PC-9 (cell line): ENCODE measurements around the gene MGLL. TPM values are rescaled to one million over a fixed set of nuclear protein-coding genes. Genes with fewer than 3 reads are reported as not detected.

Experiments used
- BruUV-seq: library from RNA; stranded (reverse); fragments of 400-500 nt; replicated peaks from 2 replicates; lab custom pipeline; 2021; lab: Mats Ljungman, UMichigan
- CTCF ChIA-PET: fragments of 300-600 bp; sonication (Branson Sonifier 250); formaldehyde crosslinking; loops from one replicate; lab custom pipeline; 2022; ENCODE audit warnings: antibody characterized with exemption; lab: Charles Lee
- POLR2A ChIA-PET: fragments of 300-600 bp; sonication (Branson Sonifier 250); formaldehyde crosslinking; loops from one replicate; lab custom pipeline; 2022; ENCODE audit warnings: antibody characterized with exemption; ENCODE audit not compliant: unreplicated experiment; lab: Charles Lee
- DNase-seq, 2 experiments: peaks; one replicate each; pipeline versions ENCODE4 v3.0.0 to v3.0.0-alpha.2; 2015 to 2022; ENCODE audit warnings: mixed read lengths in 1 of 2
- H2AFZ ChIP-seq: fragments of 200-600 bp; sonication (generic); 2 replicates; pipeline ENCODE4 v1.8.1; 2017; ENCODE audit warnings: antibody characterized with exemption
- H3F3A ChIP-seq: fragments of 200-600 bp; sonication (generic); 2 replicates; pipeline ENCODE4 v1.8.1; 2017; ENCODE audit warnings: antibody characterized with exemption, mild to moderate bottlenecking, low read depth; ENCODE audit not compliant: insufficient read depth
- H3K27ac ChIP-seq: fragments of 200-600 bp; sonication (generic); 2 replicates; pipeline ENCODE4 v1.6.1; 2016; ENCODE audit warnings: mixed run types
- H3K27me3 ChIP-seq: fragments of 200-600 bp; sonication (generic); 2 replicates; pipeline ENCODE4 v1.6.1; 2016; ENCODE audit warnings: low read depth, mixed run types; ENCODE audit not compliant: insufficient read depth
- H3K36me3 ChIP-seq: fragments of 200-600 bp; sonication (generic); 2 replicates; pipeline ENCODE4 v1.6.1; 2016; ENCODE audit warnings: low read depth, mixed run types
- H3K4me1 ChIP-seq: fragments of 200-600 bp; sonication (generic); replicated peaks from 2 replicates; pipeline ENCODE4 v1.6.1; 2016; ENCODE audit warnings: mixed run types; ENCODE audit not compliant: insufficient read depth
- H3K4me2 ChIP-seq: fragments of 200-600 bp; sonication (generic); 2 replicates; pipeline ENCODE4 v1.6.1; 2017; ENCODE audit warnings: mixed run types
- H3K4me3 ChIP-seq: fragments of 200-600 bp; sonication (generic); 2 replicates; pipeline ENCODE4 v1.6.1; 2016; ENCODE audit warnings: mixed run types
- H3K79me2 ChIP-seq: fragments of 200-600 bp; sonication (generic); 2 replicates; pipeline ENCODE4 v1.6.1; 2017; ENCODE audit warnings: low read depth, mixed run types
- H3K9me2 ChIP-seq: fragments of 200-600 bp; sonication (generic); 2 replicates; pipeline ENCODE4 v1.8.1; 2017; ENCODE audit warnings: mild to moderate bottlenecking; ENCODE audit not compliant: insufficient read depth
- H3K9me3 ChIP-seq: fragments of 200-600 bp; sonication (generic); 2 replicates; pipeline ENCODE4 v1.8.1; 2016; ENCODE audit warnings: low read depth; ENCODE audit not compliant: insufficient read depth
- H4K20me1 ChIP-seq: fragments of 200-600 bp; sonication (generic); 2 replicates; pipeline ENCODE4 v1.8.1; 2017; ENCODE audit not compliant: insufficient read depth
- EZH2 ChIP-seq: fragments of 200-600 bp; sonication (generic); IDR thresholded peaks from 2 replicates; pipeline ENCODE4 v1.8.0; 2017; ENCODE audit warnings: antibody characterized with exemption, low read depth
- intact Hi-C: fragments of 100-400 bp; cut with micrococcal nuclease; formaldehyde crosslinking; loops from one replicate; pipeline ENCODE4 v1.10.0; 2022; ENCODE audit not compliant: unreplicated experiment
- total RNA-seq: library from RNA; stranded (reverse); gene quantifications from 2 replicates; pipeline ENCODE4 v1.2.3, GENCODE V29; 2021
- TF ChIP-seq, protein P1 (sequence below): fragments of 200-600 bp; sonication (generic); conservative IDR thresholded peaks from 2 replicates; pipeline ENCODE4 v1.6.1; 2017; ENCODE audit warnings: mixed run types, antibody characterized with exemption, mild to moderate bottlenecking, moderate library complexity

MGLL gene
- total RNA-seq, 1 experiment from 2014 or later, result 30.7 TPM

DNA sequence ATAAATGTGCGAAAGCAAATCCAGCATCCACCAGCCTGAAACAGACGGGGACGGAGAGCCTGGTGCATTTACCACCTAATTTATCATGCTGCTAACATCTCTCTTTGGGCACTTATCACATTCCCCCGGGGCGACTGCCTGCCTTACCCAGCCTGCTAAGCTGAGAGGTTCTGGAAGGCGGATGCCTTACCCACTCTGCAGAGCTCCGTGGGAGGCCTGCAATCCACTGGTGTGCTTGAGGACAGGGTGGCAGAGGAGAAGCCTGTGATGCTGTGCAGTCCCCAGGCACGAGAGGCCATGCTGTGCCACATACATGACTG, 25.5 kb downstream of the MGLL start:
- Histone ChIP-seq H3K79me2 (no peaks in the 10 kb centered on the region), H3K27me3 (no peaks in the 10 kb centered on the region), H3K9me3 (no peaks in the 10 kb centered on the region), H2AFZ (no peak overlapping the region), H3K27ac (no peak overlapping the region), H3K9me2 (no peaks in the 10 kb centered on the region), H4K20me1 (no peaks in the 10 kb centered on the region), H3K4me1 (peaks cover 43% of the 10 kb centered on the region), H3F3A (peaks cover 36% of the 10 kb centered on the region), H3K4me3 (no peak overlapping the region), H3K36me3 (peaks cover 5% of the 10 kb centered on the region), H3K4me2 (no peak overlapping the region)
- no TSS peak for BruUV-seq
- intact Hi-C loops, result loop anchor here (10.0 kb wide), 1 partner anchor 258 kb away; the partner anchor contains the start of gene SEC61A1
- no peak for DNase-seq
- POLR2A ChIA-PET, result interaction anchor here (0.5 kb wide), 1 partner anchor 100 kb away, joined by 15 read pairs; no protein-coding TSS in a partner anchor
- no peak for TF ChIP-seq EZH2
- TF ChIP-seq, protein P1, sequence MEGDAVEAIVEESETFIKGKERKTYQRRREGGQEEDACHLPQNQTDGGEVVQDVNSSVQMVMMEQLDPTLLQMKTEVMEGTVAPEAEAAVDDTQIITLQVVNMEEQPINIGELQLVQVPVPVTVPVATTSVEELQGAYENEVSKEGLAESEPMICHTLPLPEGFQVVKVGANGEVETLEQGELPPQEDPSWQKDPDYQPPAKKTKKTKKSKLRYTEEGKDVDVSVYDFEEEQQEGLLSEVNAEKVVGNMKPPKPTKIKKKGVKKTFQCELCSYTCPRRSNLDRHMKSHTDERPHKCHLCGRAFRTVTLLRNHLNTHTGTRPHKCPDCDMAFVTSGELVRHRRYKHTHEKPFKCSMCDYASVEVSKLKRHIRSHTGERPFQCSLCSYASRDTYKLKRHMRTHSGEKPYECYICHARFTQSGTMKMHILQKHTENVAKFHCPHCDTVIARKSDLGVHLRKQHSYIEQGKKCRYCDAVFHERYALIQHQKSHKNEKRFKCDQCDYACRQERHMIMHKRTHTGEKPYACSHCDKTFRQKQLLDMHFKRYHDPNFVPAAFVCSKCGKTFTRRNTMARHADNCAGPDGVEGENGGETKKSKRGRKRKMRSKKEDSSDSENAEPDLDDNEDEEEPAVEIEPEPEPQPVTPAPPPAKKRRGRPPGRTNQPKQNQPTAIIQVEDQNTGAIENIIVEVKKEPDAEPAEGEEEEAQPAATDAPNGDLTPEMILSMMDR, result no peak
- CTCF ChIA-PET, result no interaction called here

DNA sequence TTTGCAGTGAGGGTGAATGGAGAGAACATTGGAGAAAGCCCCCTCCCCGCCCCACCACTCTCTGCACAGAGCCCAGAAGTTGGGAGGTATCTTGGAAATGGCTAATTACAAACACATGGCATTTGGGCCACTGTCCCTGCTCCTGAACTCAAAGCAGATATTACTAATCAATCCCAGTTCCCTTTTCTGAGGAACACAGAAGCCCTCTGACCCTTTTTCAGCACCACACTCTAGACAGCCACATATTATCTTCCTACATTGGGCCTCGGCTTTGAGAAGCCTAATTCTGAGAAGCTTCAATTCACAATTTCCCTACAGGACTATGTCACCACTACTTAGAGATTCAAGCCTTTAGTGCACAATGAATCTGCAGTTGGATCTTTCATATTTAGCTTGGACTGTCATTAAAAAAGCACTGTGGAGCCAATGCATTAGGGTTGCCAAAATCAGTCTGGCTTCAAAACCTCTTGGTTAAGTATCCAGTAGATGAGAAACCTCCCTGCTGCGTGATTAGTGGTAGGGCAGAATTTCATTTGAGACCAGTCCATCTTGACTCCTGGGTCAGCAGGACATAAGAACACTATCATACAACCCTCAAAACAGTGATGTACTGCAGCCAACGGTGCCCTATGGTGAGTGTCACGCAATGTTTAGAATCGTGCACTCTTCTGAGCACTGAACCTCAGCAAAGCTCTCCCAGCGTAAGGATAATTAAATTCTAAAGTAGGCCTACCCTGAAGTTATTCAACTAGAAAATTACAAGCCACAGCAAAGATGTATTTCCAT, 26.1 kb downstream of the MGLL start:
- TF ChIP-seq, protein P1, result no peak
- no peak for TF ChIP-seq EZH2
- no peak overlapping the region for H3K4me3 ChIP-seq
- no peaks in the 10 kb centered on the region for H3K27me3 ChIP-seq
- BruUV-seq, result no TSS peak
- H3K4me1 ChIP-seq, result peaks cover 48% of the 10 kb centered on the region
- POLR2A ChIA-PET, result interaction anchor here (0.5 to 0.7 kb wide), 2 partner anchors 100 to 168 kb away, joined by 4 to 15 read pairs; no protein-coding TSS in a partner anchor
- peaks cover 5% of the 10 kb centered on the region for H3K36me3 ChIP-seq
- intact Hi-C loops, result loop anchor here (10.0 kb wide), 1 partner anchor 259 kb away; the partner anchor contains the start of gene SEC61A1
- H3K9me2 ChIP-seq, result no peaks in the 10 kb centered on the region
- no peak for DNase-seq
- H3K79me2 ChIP-seq, result no peaks in the 10 kb centered on the region
- H4K20me1 ChIP-seq, result no peaks in the 10 kb centered on the region
- CTCF ChIA-PET, result no interaction called here
- no peak overlapping the region for H3K27ac ChIP-seq
- H3K9me3 ChIP-seq, result no peaks in the 10 kb centered on the region
- peaks cover 40% of the 10 kb centered on the region for H3F3A ChIP-seq
- H3K4me2 ChIP-seq, result no peak overlapping the region
- no peak overlapping the region for H2AFZ ChIP-seq

DNA sequence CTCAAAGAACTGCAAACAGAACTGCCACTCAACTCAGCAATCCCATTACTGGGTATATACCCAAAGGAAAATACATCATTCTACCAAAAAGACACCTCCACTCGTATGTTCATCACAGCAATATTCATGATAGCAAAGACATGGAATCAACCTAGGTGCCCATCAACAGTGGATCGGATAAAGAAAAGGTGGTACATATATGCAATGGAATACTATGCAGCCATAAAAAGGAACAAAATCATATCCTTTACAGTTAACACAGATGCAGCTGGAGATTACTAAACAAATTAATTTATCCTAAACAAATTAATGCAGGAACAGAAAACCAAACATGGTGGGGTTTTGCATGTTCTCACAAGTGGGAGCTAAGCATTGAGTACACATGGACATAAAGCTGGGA, 27.3 kb downstream of the MGLL start:
- Histone ChIP-seq H3K27me3 (no peaks in the 10 kb centered on the region), H3K9me2 (no peaks in the 10 kb centered on the region), H3K79me2 (no peaks in the 10 kb centered on the region), H3K4me2 (no peak overlapping the region), H2AFZ (no peak overlapping the region), H4K20me1 (no peaks in the 10 kb centered on the region), H3K36me3 (peaks cover 5% of the 10 kb centered on the region), H3K4me1 (peaks cover 46% of the 10 kb centered on the region), H3K9me3 (no peaks in the 10 kb centered on the region), H3F3A (peaks cover 35% of the 10 kb centered on the region), H3K27ac (no peak overlapping the region), H3K4me3 (no peak overlapping the region)
- POLR2A ChIA-PET, result no interaction called here
- CTCF ChIA-PET, result no interaction called here
- no TSS peak for BruUV-seq
- TF ChIP-seq, protein P1, result no peak
- TF ChIP-seq EZH2, result no peak
- DNase-seq, result no peak
- intact Hi-C loops, result loop anchor here (10.0 kb wide), 1 partner anchor 260 kb away; the partner anchor contains the start of gene SEC61A1
